Ishikawa (cell line): ENCODE results near the gene ARID1B.

Source experiments
- CEBPB ChIP-seq: IDR thresholded peaks from 2 replicates; pipeline ENCODE4 v1.6.1; 2012
- CREB1 ChIP-seq: IDR thresholded peaks from 2 replicates; pipeline ENCODE4 v1.6.1; 2012; ENCODE audit warnings: low read depth
- EGR1 ChIP-seq: IDR thresholded peaks from 2 replicates; pipeline ENCODE4 v1.6.1; 2012
- EP300 ChIP-seq: IDR thresholded peaks from 2 replicates; pipeline ENCODE4 v1.6.1; 2012; ENCODE audit warnings: borderline replicate concordance
- FOXM1 ChIP-seq: IDR thresholded peaks from 2 replicates; pipeline ENCODE4 v1.6.1; 2012; ENCODE audit warnings: low read depth, borderline replicate concordance
- NFIC ChIP-seq: IDR thresholded peaks from 2 replicates; pipeline ENCODE4 v1.6.1; 2012
- RAD21 ChIP-seq: IDR thresholded peaks from 2 replicates; pipeline ENCODE4 v1.6.1; 2012; ENCODE audit warnings: low read depth
- TAF1 ChIP-seq: IDR thresholded peaks from 2 replicates; pipeline ENCODE4 v1.6.1; 2012; ENCODE audit warnings: low read depth, mild to moderate bottlenecking
- TEAD4 ChIP-seq: IDR thresholded peaks from 2 replicates; pipeline ENCODE4 v1.6.1; 2012
- YY1 ChIP-seq: IDR thresholded peaks from 2 replicates; pipeline ENCODE4 v1.6.1; 2012; ENCODE audit warnings: low read depth
- ZBTB7A ChIP-seq: IDR thresholded peaks from 2 replicates; pipeline ENCODE4 v1.6.1; 2012; ENCODE audit warnings: low read depth
- TF ChIP-seq, protein P1 (sequence below): IDR thresholded peaks from 2 replicates; pipeline ENCODE4 v1.6.1; 2012
- TF ChIP-seq, protein P2 (sequence below): IDR thresholded peaks from 2 replicates; pipeline ENCODE4 v1.6.1; 2012; ENCODE audit warnings: low read depth, mild to moderate bottlenecking
- TF ChIP-seq, protein P3 (sequence below): IDR thresholded peaks from 2 replicates; pipeline ENCODE4 v1.6.1; 2012

DNA sequence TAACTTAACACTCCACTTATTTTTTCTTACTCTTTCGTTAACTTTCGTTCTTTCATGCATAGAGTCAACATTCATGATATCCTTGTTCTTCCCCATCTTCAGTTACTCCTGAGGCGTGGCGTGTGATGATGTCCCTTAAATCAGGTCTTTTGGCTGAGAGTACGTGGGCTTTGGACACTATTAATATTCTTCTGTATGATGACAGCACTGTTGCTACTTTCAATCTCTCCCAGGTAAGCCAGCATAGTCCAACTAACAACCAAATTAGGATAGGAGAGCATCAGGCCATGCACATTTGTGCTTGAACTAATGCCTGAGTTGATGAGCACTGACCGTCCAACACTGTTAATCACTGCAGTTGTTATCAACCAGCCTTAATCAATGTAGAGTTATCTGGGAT is 426.6 kb downstream of the ARID1B start:
- TF ChIP-seq EP300 = no peak
- no peak for TF ChIP-seq CEBPB
- no peak for TF ChIP-seq CREB1
- TF ChIP-seq NFIC = no peak
- TF ChIP-seq, protein P1, sequence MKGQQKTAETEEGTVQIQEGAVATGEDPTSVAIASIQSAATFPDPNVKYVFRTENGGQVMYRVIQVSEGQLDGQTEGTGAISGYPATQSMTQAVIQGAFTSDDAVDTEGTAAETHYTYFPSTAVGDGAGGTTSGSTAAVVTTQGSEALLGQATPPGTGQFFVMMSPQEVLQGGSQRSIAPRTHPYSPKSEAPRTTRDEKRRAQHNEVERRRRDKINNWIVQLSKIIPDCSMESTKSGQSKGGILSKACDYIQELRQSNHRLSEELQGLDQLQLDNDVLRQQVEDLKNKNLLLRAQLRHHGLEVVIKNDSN = no peak
- TF ChIP-seq FOXM1 = no peak
- no peak for TF ChIP-seq TAF1
- TF ChIP-seq, protein P2, sequence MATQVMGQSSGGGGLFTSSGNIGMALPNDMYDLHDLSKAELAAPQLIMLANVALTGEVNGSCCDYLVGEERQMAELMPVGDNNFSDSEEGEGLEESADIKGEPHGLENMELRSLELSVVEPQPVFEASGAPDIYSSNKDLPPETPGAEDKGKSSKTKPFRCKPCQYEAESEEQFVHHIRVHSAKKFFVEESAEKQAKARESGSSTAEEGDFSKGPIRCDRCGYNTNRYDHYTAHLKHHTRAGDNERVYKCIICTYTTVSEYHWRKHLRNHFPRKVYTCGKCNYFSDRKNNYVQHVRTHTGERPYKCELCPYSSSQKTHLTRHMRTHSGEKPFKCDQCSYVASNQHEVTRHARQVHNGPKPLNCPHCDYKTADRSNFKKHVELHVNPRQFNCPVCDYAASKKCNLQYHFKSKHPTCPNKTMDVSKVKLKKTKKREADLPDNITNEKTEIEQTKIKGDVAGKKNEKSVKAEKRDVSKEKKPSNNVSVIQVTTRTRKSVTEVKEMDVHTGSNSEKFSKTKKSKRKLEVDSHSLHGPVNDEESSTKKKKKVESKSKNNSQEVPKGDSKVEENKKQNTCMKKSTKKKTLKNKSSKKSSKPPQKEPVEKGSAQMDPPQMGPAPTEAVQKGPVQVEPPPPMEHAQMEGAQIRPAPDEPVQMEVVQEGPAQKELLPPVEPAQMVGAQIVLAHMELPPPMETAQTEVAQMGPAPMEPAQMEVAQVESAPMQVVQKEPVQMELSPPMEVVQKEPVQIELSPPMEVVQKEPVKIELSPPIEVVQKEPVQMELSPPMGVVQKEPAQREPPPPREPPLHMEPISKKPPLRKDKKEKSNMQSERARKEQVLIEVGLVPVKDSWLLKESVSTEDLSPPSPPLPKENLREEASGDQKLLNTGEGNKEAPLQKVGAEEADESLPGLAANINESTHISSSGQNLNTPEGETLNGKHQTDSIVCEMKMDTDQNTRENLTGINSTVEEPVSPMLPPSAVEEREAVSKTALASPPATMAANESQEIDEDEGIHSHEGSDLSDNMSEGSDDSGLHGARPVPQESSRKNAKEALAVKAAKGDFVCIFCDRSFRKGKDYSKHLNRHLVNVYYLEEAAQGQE = no peak
- TF ChIP-seq, protein P3, sequence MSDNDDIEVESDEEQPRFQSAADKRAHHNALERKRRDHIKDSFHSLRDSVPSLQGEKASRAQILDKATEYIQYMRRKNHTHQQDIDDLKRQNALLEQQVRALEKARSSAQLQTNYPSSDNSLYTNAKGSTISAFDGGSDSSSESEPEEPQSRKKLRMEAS = no peak
- no peak for TF ChIP-seq RAD21
- no peak for TF ChIP-seq TEAD4
- TF ChIP-seq ZBTB7A = no peak
- TF ChIP-seq YY1 = no peak
- TF ChIP-seq EGR1 = no peak
